Measurements from ENCODE around the gene NYAP1.
A peak's percentile ranks its signal among the peaks of the same experiment; 100 is the strongest.
"Not testable (repeated sequence)": the region's sequence is repeated elsewhere in the genome, so short reads cannot be mapped to it uniquely, and the experiment has no call there.

Gene NYAP1

GRCh38 chr7:100483090-100483721 is 521 bp upstream of the NYAP1 start:
- DNase-seq (ENCODE audit: low spot score): peak; percentile 55

DNA sequence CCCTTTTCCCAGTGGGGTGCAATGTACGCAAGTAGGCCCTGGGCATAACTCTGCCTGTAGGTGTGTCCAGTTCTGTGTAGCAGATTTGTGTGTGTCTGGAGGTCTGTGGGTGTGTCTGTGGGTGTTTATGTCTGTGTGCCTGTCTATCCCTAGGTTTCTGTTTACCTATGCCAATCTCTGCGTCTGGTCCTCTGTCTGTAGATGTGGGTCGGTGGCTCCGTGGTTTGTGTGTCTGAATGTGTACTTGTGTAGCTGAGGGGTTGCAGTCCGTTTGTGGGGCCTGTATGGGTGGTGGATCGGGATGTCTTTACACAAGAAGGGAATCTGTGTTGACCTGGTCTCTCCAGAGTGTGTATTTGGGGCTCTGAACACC is 932 bp downstream of the NYAP1 start:
- DNase-seq (ENCODE audit: low spot score): no peak

GRCh38 chr7:100485471-100485876 is 1.7 kb downstream of the NYAP1 start:
- DNase-seq (ENCODE audit: low spot score): no peak

DNA sequence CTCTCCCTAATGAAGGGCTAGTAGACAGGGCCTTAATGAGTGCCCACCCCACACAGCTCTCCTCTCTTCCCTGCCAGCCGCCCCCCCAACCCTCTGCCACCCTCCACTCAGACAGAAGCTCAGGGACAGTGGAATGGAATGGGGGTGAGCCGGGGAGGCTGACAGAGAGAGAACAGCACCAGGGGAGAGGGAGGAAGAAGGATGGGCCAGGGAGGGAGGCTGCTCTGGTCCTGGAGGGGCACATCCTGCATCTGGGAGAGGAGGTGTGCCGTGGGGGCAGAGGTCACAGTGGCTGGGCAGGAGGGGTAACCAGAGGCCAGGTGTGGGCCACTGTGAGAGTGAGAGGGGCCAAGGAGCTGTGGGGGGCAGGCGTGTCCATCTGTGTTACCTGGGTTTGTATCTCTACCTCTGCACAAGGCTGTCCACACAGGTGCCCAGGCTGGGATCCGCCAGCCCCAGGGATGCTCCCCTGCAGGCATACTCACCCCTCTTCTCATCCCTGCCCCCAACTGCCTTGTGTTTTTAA is 2.4 kb downstream of the NYAP1 start:
- DNase-seq (ENCODE audit: low spot score): no peak

DNA sequence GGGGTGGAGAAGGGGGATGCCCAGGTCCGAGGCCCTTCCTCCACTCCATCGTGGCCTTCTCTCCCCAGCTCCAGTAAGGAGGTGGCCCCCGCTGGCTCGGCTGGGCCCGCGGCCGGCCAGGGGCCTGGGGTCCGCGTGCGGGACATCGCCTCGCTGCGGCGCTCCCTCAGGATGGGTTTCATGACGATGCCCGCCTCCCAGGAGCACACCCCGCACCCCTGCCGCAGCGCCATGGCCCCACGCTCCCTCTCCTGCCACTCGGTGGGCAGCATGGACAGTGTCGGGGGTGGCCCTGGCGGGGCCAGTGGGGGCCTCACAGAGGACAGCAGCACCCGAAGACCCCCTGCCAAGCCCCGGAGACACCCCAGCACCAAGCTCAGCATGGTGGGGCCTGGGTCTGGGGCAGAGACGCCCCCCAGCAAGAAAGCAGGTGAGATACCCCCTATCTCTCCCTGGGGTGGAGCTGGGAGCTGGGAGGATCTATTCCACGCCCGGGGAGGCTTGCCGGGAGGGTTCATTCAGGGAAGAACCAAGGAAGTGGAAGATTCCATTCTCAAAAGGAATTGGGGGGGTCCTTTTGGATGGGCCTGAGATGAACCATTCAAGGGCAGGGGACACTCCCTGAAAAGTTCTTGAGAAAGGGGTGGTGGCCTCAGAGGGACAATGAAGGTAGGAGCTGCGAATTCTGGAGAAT is 3.2 kb downstream of the NYAP1 start:
- peak; percentile 79 for DNase-seq (ENCODE audit: low spot score)

DNA sequence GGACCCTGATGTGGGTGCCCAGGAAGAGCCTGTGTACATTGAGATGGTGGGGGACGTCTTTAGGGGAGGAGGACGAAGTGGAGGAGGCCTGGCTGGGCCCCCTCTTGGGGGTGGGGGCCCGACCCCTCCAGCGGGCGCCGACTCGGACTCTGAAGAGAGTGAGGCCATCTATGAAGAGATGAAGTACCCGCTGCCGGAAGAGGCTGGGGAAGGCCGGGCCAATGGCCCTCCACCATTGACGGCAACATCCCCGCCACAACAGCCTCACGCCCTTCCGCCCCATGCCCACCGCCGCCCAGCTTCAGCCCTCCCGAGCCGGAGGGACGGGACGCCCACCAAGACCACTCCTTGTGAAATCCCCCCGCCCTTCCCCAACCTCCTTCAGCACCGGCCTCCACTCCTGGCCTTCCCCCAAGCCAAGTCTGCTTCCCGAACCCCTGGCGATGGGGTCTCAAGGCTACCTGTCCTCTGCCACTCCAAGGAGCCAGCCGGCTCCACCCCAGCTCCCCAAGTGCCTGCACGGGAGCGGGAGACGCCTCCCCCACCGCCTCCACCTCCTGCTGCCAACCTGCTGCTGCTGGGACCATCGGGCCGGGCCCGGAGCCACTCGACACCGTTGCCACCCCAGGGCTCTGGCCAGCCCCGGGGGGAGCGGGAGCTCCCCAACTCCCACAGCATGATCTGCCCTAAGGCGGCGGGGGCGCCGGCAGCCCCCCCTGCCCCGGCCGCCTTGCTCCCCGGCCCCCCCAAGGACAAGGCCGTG is 4.8 kb downstream of the NYAP1 start:
- DNase-seq (ENCODE audit: low spot score): no peak

DNA sequence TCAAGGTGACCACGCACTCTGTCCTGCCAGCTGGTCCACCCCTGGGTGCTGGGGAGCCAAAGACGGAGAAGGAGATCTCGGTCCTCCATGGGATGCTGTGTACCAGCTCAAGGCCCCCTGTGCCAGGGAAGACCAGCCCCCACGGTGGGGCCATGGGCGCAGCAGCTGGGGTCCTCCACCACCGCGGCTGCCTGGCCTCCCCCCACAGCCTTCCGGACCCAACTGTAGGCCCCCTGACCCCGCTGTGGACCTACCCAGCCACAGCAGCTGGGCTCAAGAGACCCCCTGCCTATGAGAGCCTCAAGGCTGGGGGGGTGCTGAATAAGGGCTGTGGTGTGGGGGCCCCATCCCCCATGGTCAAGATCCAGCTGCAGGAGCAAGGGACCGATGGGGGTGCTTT is 5.4 kb downstream of the NYAP1 start:
- DNase-seq (ENCODE audit: low spot score): no peak

DNA sequence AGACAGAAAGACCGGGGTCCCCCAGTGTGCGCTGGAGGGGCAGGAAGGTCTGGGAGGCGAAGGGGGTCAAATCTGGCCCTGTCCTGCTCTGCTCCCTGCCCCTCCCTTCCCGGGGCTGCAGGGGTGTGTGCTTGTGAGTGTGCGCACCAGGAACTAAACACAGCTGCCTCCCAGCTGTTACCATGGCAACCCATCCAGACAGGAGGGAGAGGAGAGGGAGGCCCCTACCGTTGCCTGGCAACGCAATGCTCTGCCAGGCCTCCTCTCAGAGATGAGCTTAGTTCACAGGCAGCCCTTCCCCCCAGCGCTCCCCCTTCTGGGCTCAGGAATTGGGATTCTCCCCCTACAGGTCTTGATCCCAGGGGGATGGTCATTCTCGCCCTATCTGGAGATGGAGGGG is 6.1 kb downstream of the NYAP1 start:
- DNase-seq (ENCODE audit: low spot score): peak; percentile 87

GRCh38 chr7:100490483-100491191 is 6.9 kb downstream of the NYAP1 start:
- no peak for DNase-seq (ENCODE audit: low spot score)

- DNase-seq (ENCODE audit: low spot score): no peak
Observed at GRCh38 chr7:100491192-100491578, 7.5 kb downstream of the NYAP1 start.

DNA sequence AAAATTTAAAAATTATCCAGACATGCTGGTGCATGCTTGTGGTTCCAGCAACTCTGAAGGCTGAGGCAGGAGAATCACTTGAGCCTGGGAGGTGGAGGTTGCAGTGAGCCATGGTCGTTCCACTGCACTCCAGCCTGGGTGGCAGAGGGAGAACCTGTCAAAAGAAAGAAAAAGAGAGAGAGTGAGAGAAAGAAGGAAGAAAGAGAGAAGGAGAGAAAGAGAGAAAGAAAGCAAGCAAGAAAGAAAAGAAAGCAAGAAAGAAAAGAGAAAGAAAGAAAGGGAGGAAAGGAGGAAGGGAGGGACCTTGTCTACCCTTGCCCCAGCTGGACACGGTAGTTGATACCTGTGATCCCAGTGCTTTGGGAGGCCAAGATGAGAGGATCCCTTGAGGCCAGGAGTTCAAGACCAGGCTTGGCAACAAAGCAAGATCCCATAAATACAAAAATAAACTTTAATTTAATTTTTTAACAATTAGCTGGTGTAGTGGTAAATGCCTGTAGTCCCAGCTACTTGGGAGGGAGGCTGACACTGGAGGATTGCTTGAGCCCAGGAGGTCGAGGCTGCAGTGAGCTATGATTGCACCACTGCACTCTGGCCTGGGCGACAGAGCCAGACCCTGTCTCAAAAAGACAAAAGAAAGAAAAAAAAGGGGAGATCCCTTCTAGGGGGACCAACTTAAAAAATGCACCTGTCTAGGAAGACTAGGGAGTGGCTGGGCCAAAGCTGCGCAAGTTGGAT is 9.2 kb downstream of the NYAP1 start:
- no peak for DNase-seq (ENCODE audit: low spot score)

GRCh38 chr7:100493476-100494264 is 9.9 kb downstream of the NYAP1 start:
- no peak for DNase-seq (ENCODE audit: low spot score)

DNA sequence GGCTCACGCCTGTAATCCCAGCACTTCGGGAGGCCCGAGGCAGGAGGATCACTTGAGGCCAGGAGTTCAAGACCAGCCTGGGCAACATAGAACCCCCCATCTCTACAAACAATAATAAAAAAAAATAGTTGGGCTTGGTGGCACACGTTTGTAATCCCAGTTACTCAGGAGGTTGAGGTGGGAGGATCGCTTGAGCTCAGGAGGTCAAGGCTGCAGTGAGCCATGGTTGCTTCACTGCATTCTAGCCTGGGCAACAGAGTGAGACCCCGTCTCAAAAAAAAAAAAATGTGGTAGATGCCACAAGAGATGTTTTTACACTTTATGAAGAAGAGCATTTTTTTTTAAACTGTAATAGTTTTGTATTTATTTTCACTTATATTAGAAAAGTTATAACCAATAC is 12.8 kb downstream of the NYAP1 start:
- no peak for DNase-seq (ENCODE audit: low spot score)

DNA sequence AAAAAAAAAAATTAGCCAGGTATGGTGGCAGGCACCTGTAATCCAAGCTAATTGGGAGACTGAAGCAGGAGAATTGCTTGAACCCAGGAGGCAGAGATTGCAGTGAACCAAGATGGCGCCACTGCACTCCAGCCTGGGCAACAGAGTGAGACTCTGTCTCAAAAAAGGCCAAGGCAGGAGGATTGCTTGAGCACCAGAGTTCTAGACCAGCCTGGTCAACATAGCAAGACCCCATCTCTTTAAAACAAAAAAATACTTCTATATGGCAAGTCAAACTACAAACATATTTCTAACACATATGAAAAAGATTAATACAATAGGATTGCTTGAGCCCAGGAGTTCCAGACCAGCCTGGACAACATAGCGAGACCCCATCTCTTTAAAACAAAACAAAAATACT is 17.0 kb downstream of the NYAP1 start:
- not testable (repeated sequence) for DNase-seq (ENCODE audit: low spot score)

GRCh38 chr7:100504031-100504430 is 20.3 kb downstream of the NYAP1 start:
- peak; percentile 25 for DNase-seq (ENCODE audit: low spot score)

GRCh38 chr7:100504887-100505611 is 21.3 kb downstream of the NYAP1 start:
- peak; percentile 30 for DNase-seq (ENCODE audit: low spot score)

DNA sequence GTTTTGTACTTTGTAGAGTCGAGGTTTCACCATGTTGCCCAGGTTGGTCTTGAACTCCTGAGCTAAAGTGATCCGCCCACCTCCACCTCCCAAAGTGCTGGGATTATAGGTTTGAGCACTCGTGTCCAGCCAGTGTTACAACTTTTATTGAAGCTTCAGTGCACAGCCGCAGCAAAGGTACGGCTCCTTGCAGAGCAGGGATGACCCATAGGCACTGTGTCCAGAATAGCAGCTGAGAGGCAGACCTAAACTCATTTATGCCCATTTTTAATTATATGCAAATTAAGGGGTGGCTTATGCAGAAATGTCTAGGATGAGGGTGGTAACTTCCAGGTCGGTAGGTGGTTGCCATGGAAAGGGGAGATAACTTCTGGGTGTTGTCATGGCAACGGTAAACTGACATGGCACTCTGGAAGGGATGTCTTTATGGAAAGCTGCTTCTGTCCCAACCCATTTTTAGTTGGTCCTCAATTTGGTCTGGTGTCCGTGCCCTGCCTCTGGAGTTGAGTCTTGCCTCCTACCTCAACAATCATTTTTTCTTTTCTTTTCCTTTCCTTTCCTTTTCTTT is 22.7 kb downstream of the NYAP1 start:
- DNase-seq (ENCODE audit: low spot score): peak; percentile 37

GRCh38 chr7:100509231-100509630 is 25.5 kb downstream of the NYAP1 start:
- DNase-seq (ENCODE audit: low spot score): peak; percentile 77

- DNase-seq (ENCODE audit: low spot score): no peak
Observed at GRCh38 chr7:100510437-100511239, 26.9 kb downstream of the NYAP1 start.
